ENCODE measurements around the gene TBX5.

Gene TBX5

DNA sequence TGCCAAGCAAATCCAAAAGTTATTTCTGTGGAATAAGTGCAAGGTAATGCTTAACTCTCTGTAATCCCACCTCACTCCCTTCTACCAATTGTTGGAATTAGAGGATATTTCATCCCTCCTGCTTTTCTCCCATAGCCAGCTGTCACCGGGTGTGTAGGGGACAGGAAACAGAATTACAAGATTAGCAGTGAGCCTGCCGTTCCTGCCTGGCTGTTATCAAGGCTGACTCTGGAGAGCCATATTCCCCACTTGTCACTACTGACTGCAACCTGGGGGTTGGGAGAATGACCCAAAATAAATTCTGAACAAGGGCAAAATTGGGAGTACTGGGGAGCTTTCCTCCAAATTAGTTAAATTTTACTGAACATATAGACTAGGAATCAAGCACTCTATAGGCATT lies 24.8 kb downstream of the TBX5 start:
- H3K9me3 ChIP-seq: no peaks in the 10 kb centered on the region
- no peak overlapping the region for H3K27ac ChIP-seq
- H3K36me3 ChIP-seq: no peaks in the 10 kb centered on the region
- no peak for DNase-seq
- TF ChIP-seq, protein P1, sequence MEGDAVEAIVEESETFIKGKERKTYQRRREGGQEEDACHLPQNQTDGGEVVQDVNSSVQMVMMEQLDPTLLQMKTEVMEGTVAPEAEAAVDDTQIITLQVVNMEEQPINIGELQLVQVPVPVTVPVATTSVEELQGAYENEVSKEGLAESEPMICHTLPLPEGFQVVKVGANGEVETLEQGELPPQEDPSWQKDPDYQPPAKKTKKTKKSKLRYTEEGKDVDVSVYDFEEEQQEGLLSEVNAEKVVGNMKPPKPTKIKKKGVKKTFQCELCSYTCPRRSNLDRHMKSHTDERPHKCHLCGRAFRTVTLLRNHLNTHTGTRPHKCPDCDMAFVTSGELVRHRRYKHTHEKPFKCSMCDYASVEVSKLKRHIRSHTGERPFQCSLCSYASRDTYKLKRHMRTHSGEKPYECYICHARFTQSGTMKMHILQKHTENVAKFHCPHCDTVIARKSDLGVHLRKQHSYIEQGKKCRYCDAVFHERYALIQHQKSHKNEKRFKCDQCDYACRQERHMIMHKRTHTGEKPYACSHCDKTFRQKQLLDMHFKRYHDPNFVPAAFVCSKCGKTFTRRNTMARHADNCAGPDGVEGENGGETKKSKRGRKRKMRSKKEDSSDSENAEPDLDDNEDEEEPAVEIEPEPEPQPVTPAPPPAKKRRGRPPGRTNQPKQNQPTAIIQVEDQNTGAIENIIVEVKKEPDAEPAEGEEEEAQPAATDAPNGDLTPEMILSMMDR (IDR thresholded peaks at IDR 0.05): no peak
- no peaks in the 10 kb centered on the region for H3K4me1 ChIP-seq
- intact Hi-C loops (cut with DNase I; ENCODE audit: low total_unique reads): no loop called here
- H3K4me3 ChIP-seq: no peak overlapping the region
- peaks cover 0 to 9% of the 10 kb centered on the region in 2 donors for H3K27me3 ChIP-seq

DNA sequence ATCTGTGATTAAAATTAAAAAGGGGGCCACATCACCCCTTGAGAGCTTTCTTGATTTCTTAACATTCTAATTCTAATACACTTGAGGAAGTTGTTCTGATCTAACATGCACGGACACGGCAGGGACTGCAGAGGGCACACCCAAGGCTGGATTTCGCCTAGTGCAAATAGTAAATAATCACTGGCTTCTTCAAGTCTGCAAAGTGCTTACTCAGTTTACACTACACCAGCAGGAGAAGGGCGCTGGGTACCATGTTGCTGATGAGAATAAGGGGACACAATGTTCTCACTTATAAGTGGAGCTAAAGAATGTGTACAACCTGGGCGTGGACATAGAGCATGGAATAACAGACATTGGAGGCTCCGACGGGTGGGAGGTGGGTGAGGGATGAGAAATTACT lies 34.2 kb downstream of the TBX5 start:
- TF ChIP-seq, protein P1 (IDR thresholded peaks at IDR 0.05): no peak
- Histone ChIP-seq H3K4me3 (no peak overlapping the region), H3K27me3 (peaks cover 0 to 16% of the 10 kb centered on the region in 2 donors), H3K36me3 (no peaks in the 10 kb centered on the region), H3K9me3 (no peaks in the 10 kb centered on the region), H3K27ac (no peak overlapping the region), H3K4me1 (no peaks in the 10 kb centered on the region)
- intact Hi-C loops (cut with DNase I; ENCODE audit: low total_unique reads): no loop called here
- no peak for DNase-seq

DNA sequence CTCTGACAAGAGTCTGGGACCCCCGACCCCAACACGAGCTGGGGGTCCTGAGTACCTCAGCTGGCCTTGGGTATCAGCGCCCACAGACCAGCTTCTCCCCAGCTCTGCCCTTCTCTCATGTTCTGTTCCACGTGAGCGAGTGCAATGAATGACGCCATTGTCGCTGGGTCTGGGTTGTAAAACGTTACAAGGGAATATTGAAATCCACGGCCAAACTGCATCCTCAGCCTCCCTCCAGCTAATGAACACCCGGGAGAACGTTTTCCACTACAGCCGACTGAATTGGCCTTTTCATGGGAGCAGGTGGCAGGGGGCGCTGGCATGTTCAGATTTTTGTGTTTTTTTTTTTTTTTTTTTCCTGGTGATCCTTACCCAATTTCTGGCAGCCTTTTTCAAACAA lies 34.7 kb downstream of the TBX5 start:
- no peaks in the 10 kb centered on the region for H3K9me3 ChIP-seq
- H3K27ac ChIP-seq: no peak overlapping the region
- intact Hi-C loops (cut with DNase I; ENCODE audit: low total_unique reads): no loop called here
- H3K4me3 ChIP-seq: no peak overlapping the region
- no peaks in the 10 kb centered on the region for H3K4me1 ChIP-seq
- H3K36me3 ChIP-seq: no peaks in the 10 kb centered on the region
- DNase-seq: no peak
- TF ChIP-seq, protein P1 (IDR thresholded peaks at IDR 0.05): no peak
- H3K27me3 ChIP-seq: peaks cover 0 to 16% of the 10 kb centered on the region in 2 donors

DNA sequence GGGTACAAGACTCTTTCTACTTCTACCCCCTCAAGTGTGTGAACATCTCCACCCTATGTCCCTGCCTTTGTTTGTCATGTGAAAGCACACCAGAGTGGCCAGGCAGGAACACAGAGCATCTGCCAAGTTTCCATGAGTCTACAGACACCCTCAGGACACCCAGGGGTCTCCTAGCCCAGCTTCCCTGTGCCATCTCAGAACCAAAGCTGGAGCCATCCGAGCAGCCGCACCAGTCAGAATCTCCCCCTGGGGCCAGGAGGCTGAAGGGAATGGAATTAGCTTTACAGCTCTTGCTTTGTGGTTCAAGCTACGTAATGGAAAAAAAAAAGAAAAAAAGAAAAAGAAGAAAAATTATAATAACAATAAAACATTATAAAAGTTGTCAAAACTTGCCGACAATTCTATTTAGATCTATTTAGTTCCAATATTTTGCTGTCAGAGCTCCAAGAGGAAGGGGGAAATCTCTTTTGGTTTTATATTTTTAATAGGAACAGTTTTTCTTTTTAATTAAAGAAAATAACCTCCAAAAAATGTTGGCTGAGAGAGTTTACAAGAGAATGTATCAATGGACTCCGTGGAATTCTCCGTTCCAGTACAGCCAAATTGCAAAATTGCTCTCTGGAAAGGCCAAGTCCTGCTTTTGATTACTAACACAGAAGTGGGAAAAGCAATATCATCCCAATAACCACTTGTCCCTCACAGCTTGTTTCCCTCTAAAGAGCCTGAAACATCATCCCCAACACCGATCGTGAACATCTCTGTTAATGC lies 37.1 kb downstream of the TBX5 start:
- no peak overlapping the region for H3K4me3 ChIP-seq
- H3K9me3 ChIP-seq: no peaks in the 10 kb centered on the region
- TF ChIP-seq, protein P1 (IDR thresholded peaks at IDR 0.05): no peak
- intact Hi-C loops (cut with DNase I; ENCODE audit: low total_unique reads): no loop called here
- no peaks in the 10 kb centered on the region for H3K4me1 ChIP-seq
- H3K27ac ChIP-seq: no peak overlapping the region
- no peaks in the 10 kb centered on the region for H3K36me3 ChIP-seq
- peak in 1 of 2 donors; percentile 32 for DNase-seq
- peaks cover 0 to 16% of the 10 kb centered on the region in 2 donors for H3K27me3 ChIP-seq

DNA sequence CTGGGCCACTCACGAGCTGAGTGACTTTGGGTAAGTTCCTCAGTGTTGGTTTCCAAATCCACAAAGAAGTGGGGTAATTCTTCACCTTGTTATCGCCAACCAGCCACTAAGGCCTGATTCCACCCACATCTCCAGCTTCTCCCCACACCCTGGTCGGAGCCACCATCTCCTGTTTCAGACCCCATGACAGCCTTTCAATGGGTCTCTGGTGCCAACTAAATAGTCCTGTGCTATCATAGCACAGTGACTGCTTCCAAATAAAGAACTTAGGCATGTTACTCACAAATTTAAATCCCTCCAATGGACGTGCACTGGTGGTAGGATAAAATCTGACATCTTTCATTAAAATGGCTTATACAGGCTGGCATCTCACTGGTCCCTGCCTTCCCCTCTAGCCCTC lies 44.0 kb downstream of the TBX5 start:
- intact Hi-C loops (cut with DNase I; ENCODE audit: low total_unique reads): no loop called here
- H3K27ac ChIP-seq: no peak overlapping the region
- H3K9me3 ChIP-seq: no peaks in the 10 kb centered on the region
- H3K4me3 ChIP-seq: no peak overlapping the region
- DNase-seq: no peak
- H3K27me3 ChIP-seq: no peaks in the 10 kb centered on the region
- no peaks in the 10 kb centered on the region for H3K4me1 ChIP-seq
- TF ChIP-seq, protein P1 (IDR thresholded peaks at IDR 0.05): no peak
- no peaks in the 10 kb centered on the region for H3K36me3 ChIP-seq

All from tibial artery (tissue), 4 donors.